Testis (tissue), 3 donors: ENCODE results near the gene ADSS1. TPM values are rescaled to one million over a fixed set of nuclear protein-coding genes. Genes with fewer than 3 reads are reported as not detected.

Source experiments
- DNase-seq: peaks from one replicate; pipeline ENCODE4 v3.0.0-alpha.2; 2019
- H3K27ac ChIP-seq, 2 donors: fragments of 200-600 bp; sonication (generic); one replicate each; pipeline ENCODE4 v1.5.1; 2019
- H3K27me3 ChIP-seq: fragments of 200-600 bp; sonication (generic); one replicate; pipeline ENCODE4 v1.5.1; 2019
- H3K36me3 ChIP-seq: fragments of 200-600 bp; sonication (generic); one replicate; pipeline ENCODE4 v1.5.1; 2017; ENCODE audit warnings: low read depth; ENCODE audit errors: missing control alignments
- H3K4me1 ChIP-seq: fragments of 200-600 bp; sonication (generic); one replicate; pipeline ENCODE4 v1.5.1; 2019
- H3K4me3 ChIP-seq, 2 donors: fragments of 200-600 bp; sonication (generic); one replicate each; pipeline ENCODE4 v1.5.1; 2017 to 2019
- H3K9me3 ChIP-seq: fragments of 200-600 bp; sonication (generic); one replicate; pipeline ENCODE4 v1.5.1; 2017
- POLR2A ChIP-seq: fragments of 450-650 bp; IDR thresholded peaks from one replicate; pipeline ENCODE4 v1.6.1; 2017; ENCODE audit warnings: antibody characterized with exemption, mild to moderate bottlenecking, moderate library complexity
- WGBS, 2 donors: methylation state at CpG; one replicate each; pipeline ENCODE4 v1.1.5; 2018; 5-methylcytosine and 5-hydroxymethylcytosine counted together
- intact Hi-C: fragments of 100-400 bp; cut with DNase I; formaldehyde crosslinking; loops from one replicate; pipeline ENCODE4 v1.15.1; 2023; ENCODE audit warnings: low total_unique reads
- polyA plus RNA-seq: library from polyadenylated mRNA; stranded (reverse); fragments of 350-450 nt; fragmentation: Illumina TruSeq; extraction: RNeasy Lipid Tissue Mini Kit (QIAGEN cat#74804); gene quantifications from one replicate; pipeline ENCODE4 v1.2.3, GENCODE V29; 2014; ENCODE audit warnings: low read depth, low replicate concordance; ENCODE audit not compliant: insufficient read depth
- total RNA-seq, 2 donors: library from RNA; depleted of rRNA; stranded (reverse); fragments of >200 nt; gene quantifications; one replicate each; pipeline ENCODE4 v1.2.3, GENCODE V29; 2016
- TF ChIP-seq, protein P1 (sequence below), 3 experiments: fragments of 450-650 bp in 2 of 3; fragments of 200-600 bp in 1 of 3; sonication (generic) in 1 of 3; IDR thresholded peaks; one replicate each; pipeline ENCODE4 v1.5.1; 2016 to 2019; ENCODE audit warnings: antibody characterized with exemption in 3 of 3, mild to moderate bottlenecking in 2 of 3, moderate library complexity in 1 of 3

ADSS1 gene
- total and polyA plus RNA-seq, 3 donors from 2014 or later = 48.7 to 79.6 (median 79.4) TPM

DNA sequence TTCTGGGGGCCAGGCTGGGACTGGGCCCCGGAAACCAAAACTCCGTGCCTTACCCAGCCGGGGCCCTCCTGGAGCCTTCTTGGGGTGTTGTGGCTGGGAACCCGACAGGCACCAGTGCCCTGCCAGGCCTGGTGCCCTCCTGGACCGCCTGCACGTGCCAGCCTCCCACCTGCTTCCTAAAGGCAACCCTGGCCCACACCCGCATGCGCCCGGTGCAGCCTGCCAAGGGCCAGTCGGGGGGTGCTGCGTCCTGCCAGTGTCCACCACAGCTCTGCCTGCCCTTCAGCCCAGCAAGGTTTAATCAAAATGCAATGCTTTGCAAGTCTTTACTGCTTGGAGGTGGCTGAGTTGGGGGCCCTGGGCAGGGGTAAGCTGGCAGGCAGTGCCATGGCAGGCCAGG lies 5.2 kb upstream of the ADSS1 start:
- Histone ChIP-seq H3K27ac (no peak overlapping the region), H3K9me3 (no peaks in the 10 kb centered on the region), H3K4me1 (no peaks in the 10 kb centered on the region), H3K27me3 (no peaks in the 10 kb centered on the region), H3K36me3 (no peaks in the 10 kb centered on the region), H3K4me3 (no peak overlapping the region)
- TF ChIP-seq, protein P1, sequence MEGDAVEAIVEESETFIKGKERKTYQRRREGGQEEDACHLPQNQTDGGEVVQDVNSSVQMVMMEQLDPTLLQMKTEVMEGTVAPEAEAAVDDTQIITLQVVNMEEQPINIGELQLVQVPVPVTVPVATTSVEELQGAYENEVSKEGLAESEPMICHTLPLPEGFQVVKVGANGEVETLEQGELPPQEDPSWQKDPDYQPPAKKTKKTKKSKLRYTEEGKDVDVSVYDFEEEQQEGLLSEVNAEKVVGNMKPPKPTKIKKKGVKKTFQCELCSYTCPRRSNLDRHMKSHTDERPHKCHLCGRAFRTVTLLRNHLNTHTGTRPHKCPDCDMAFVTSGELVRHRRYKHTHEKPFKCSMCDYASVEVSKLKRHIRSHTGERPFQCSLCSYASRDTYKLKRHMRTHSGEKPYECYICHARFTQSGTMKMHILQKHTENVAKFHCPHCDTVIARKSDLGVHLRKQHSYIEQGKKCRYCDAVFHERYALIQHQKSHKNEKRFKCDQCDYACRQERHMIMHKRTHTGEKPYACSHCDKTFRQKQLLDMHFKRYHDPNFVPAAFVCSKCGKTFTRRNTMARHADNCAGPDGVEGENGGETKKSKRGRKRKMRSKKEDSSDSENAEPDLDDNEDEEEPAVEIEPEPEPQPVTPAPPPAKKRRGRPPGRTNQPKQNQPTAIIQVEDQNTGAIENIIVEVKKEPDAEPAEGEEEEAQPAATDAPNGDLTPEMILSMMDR (IDR thresholded peaks at IDR 0.05) = no peak
- TF ChIP-seq POLR2A = no peak
- intact Hi-C loops = no loop called here
- no peak for DNase-seq
- 84 to 87% methylated on average over 4 to 11 of the region's 11 CpGs for WGBS, 2 donors

DNA sequence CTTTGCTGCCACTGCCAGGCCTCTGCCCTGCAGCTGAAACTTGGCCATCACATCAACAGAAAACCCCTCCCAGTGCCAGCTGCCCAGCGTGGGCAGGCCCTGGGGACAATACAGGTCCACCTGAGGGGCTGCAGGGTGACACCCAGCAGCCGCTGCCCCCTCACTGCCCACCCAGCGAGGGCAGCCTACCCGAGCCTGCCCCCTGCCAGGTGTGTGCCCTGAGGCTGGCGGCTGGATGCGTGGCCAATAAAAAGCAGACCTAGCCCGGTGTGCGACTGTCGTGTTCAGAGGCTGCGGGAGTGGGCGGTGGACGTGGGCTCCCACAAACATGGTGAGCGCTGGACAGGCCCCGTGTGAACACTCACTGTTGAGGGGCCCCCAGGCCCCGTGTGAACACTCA lies 4.7 kb upstream of the ADSS1 start:
- H3K27ac ChIP-seq = no peak overlapping the region
- TF ChIP-seq, protein P1 (IDR thresholded peaks at IDR 0.05) = no peak
- no peak for TF ChIP-seq POLR2A
- intact Hi-C loops = no loop called here
- 82 to 93% methylated on average over 4 to 15 of the region's 15 CpGs for WGBS, 2 donors
- H3K36me3 ChIP-seq = no peaks in the 10 kb centered on the region
- H3K9me3 ChIP-seq = no peaks in the 10 kb centered on the region
- H3K4me1 ChIP-seq = no peaks in the 10 kb centered on the region
- DNase-seq = no peak
- H3K4me3 ChIP-seq = no peak overlapping the region
- no peaks in the 10 kb centered on the region for H3K27me3 ChIP-seq

DNA sequence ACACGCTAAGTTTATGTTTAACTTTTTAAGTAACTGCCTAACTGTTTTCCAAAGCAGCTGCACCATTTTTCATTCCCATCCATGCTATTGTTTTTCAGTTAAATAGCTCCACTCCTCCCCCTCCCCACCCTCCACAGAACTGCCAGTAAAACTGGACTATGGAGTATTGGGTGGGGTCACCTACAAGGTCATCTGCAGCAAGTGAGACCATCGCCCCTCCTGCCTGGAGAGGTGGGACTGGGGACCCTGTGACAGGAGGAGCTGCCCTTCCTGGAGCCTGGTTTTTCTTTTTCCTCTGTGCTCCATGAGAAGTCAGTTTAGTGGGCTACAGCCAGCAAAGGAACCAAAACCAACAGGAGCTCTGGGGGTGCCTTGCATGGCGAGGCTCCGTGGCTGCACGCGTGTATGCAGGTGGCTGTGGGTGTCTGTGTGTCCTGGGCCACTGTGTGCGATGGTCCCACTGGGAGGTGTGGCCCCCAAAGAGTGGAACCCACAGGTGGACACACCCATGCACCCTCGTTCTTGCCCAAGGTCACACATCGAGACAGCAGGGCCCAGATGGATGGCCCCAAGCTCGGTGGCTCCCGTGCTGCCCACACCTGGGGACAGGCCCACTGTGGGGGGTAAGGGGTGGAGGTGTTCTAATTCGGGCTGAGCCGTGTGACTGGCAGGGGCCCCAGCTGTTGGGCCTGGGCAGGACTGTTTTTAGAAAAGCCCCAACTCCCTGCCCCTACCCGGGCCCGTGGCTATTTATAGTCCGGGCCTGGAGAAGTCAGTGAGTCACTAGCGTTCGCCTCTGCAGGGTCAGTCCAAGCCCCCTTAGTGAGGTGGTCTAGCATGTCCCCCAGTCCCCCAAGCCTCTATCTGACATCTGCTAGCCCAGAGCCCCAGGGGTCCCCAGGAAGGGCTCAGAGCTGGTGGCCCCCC lies 2.3 kb upstream of the ADSS1 start:
- Histone ChIP-seq H3K9me3 (no peaks in the 10 kb centered on the region), H3K4me1 (peaks cover 10% of the 10 kb centered on the region), H3K4me3 (no peak overlapping the region), H3K27me3 (no peaks in the 10 kb centered on the region), H3K27ac (no peak overlapping the region), H3K36me3 (no peaks in the 10 kb centered on the region)
- intact Hi-C loops = no loop called here
- WGBS, 2 donors = 82 to 85% methylated on average over 17 to 18 of the region's 18 CpGs
- TF ChIP-seq POLR2A = no peak
- TF ChIP-seq, protein P1 (IDR thresholded peaks at IDR 0.05) = no peak
- no peak for DNase-seq

DNA sequence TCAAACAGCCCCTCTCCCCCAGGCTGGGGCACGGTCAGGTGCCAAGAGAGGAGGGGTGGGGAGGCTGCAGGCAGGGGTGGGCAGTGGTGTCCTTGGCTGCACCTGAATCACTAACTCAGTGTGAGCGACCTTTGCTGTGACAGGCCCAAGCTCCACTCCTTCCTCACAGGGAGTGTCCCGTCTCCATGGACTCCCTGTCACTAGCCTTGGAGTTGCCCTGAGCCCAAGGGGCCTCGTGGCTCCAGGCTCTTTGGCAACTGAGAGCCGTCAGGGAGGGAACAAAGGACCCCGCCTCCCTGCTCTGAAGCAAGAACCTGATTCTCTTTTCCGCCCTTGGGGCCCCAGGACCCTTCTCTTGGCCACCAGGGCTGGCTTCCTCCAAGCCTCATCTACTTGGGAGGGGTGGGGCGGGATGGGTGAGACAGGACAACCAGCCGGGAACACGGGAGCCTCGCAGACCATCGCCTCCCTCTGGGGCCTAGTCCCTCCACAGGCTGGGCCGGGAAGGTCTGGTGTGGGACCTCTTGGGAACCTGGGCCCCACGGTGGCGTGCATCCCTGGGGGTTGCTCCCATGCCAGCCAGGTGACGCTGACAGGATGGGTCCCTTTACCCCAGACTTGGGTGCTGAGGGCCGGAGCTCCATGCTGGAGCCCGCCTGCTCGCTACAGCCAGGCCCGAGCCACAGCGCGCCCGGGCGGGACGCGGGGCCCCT lies 935 bp upstream of the ADSS1 start:
- intact Hi-C loops = no loop called here
- Histone ChIP-seq H3K27me3 (no peaks in the 10 kb centered on the region), H3K36me3 (no peaks in the 10 kb centered on the region), H3K4me3 (peak overlapping the region; percentile 60 to 67), H3K9me3 (no peaks in the 10 kb centered on the region), H3K4me1 (peaks cover 10% of the 10 kb centered on the region), H3K27ac (no peak overlapping the region)
- TF ChIP-seq POLR2A = no peak
- TF ChIP-seq, protein P1 (IDR thresholded peaks at IDR 0.05) = no peak
- no peak for DNase-seq
- WGBS, 2 donors = 13 to 58% methylated on average over 8 to 23 of the region's 26 CpGs
